Smooth muscle cell of trachea (primary cell): Measurements from ENCODE around the gene BDH2. TPM values are rescaled to one million over a fixed set of nuclear protein-coding genes. Genes with fewer than 3 reads are reported as not detected.

Source experiments
- total RNA-seq: library from RNA; depleted of rRNA; stranded (reverse); fragments of >200 nt; gene quantifications from 2 replicates; pipeline ENCODE4 v1.2.1, GENCODE V29; 2014

Gene BDH2
- total RNA-seq, result 54.4 and 73.6 TPM in 2 replicates

DNA sequence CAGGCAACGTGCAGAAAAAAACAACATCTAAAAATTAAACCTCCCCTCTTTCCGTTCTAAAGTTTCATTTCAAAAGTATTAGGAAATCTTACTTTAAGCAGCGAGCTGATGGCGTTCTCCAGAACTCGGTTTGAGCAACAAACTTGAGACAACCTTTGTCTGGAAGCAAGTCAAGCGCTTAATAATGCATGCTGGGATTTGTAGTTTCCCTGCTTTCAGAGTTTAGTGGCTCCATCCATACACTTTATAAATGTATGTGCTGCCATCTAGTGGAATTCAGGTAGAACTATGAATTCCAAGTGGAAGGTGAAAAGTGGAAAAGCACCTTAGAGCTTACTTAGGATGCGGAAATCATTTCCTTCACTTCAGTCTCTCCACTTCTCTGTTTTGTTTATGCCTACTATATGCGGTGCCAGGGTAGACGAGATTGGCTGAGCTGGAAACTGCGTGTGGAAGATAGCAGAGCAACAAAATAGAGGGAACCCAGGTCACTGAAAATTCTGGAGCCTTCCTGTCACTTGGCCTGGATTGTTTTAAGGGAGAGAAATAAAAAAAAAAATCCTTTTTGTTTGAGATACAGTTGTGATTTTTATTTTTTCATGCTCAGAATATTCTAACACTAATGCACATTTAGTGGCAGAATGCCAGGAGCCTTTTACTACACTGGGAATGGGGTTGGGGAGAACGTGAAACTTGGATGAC, at the start of gene BDH2:
Gene BDH2 (minus strand): TSS at position 144 of the 702 bp plus-strand sequence. CDS start 3,580 bp downstream, outside the sequence.

GRCh38 chr4:103076747-103077347, 22.8 kb downstream of the BDH2 start, which contains the start of gene SLC9B2:
TSS of gene SLC9B2 (minus strand) at chr4:103076761. CDS start at chr4:103067550, 9,211 bp downstream.

Other genes with a start within 250 kb of the BDH2 start
- 20.5 and 26.8 TPM in 2 replicates for gene CISD2, start 230.8 kb downstream of the BDH2 start, total RNA-seq
- 1.6 and 1.7 TPM in 2 replicates for gene SLC9B1, start 80.1 kb downstream of the BDH2 start, total RNA-seq
- gene SLC9B2, start 23.1 kb downstream of the BDH2 start, total RNA-seq, result 14.1 and 15.2 TPM in 2 replicates
- 1.7 and 31.0 TPM in 2 replicates for gene CENPE, start 98.5 kb upstream of the BDH2 start, total RNA-seq